Activated T-cell treated with anti-CD3 and anti-CD28 coated beads, Interleukin-2, amount 50 U/mL, for 72 hours (primary cell): ENCODE data around the gene RPL41. TPM values are rescaled to one million over a fixed set of nuclear protein-coding genes. Genes with fewer than 3 reads are reported as not detected.
"Not testable (repeated sequence)": the region's sequence is repeated elsewhere in the genome, so short reads cannot be mapped to it uniquely, and the experiment has no call there.

Source experiments
- ATAC-seq, 2 donors: fragments of 150-1000 bp; cut with Tn5 transposase; replicated peaks in 1 of 2; 2 replicates each; pipeline ENCODE4 v1.10.0; 2021; ENCODE audit warnings: moderate library complexity in 2 of 2, mild to moderate bottlenecking in 1 of 2
- DNase-seq, 2 donors: peaks; one replicate each; pipeline ENCODE4 v3.0.0; 2021 to 2022; ENCODE audit warnings: mixed read lengths in 1 of 2
- H3K27ac Mint-ChIP-seq: one replicate; pipeline ENCODE4 v1.8.0; 2022; ENCODE audit warnings: mild to moderate bottlenecking, moderate library complexity, mixed read lengths
- H3K27me3 Mint-ChIP-seq: one replicate; pipeline ENCODE4 v1.8.0; 2022; ENCODE audit warnings: low read depth, mixed read lengths
- H3K36me3 Mint-ChIP-seq, 2 donors: one replicate each; pipeline ENCODE4 v1.8.0; 2022; ENCODE audit warnings: mixed read lengths in 2 of 2, mild to moderate bottlenecking in 1 of 2; ENCODE audit not compliant: insufficient read depth in 2 of 2
- H3K4me1 Mint-ChIP-seq: one replicate; pipeline ENCODE4 v1.8.0; 2022; ENCODE audit warnings: low read depth, mixed read lengths
- H3K4me3 Mint-ChIP-seq, 2 donors: one replicate each; pipeline ENCODE4 v1.8.0; 2022; ENCODE audit warnings: mild to moderate bottlenecking in 2 of 2, mixed read lengths in 2 of 2, moderate library complexity in 2 of 2
- H3K9me3 Mint-ChIP-seq, 2 donors: one replicate each; pipeline ENCODE4 v1.8.0; 2022; ENCODE audit warnings: mixed read lengths in 2 of 2
- total RNA-seq, 2 donors: library from RNA; stranded (reverse); gene quantifications; one replicate each; pipeline ENCODE4 v1.2.3, GENCODE V29; 2022

RPL41 gene
- total RNA-seq, 2 donors from 2014 or later, result 5,172 to 5,269 TPM

GRCh38 chr12:56105609-56105902 is 10.9 kb upstream of the RPL41 start:
- peak overlapping the region; percentile 98 for H3K27ac Mint-ChIP-seq
- peaks cover 17 to 22% of the 10 kb centered on the region in 2 donors for H3K36me3 Mint-ChIP-seq
- peak overlapping the region; percentile 94 to 97 for H3K4me3 Mint-ChIP-seq
- H3K9me3 Mint-ChIP-seq, result no peaks in the 10 kb centered on the region
- no peak for DNase-seq
- H3K27me3 Mint-ChIP-seq, result no peaks in the 10 kb centered on the region
- peaks cover 49% of the 10 kb centered on the region for H3K4me1 Mint-ChIP-seq
- ATAC-seq, result no peak

DNA sequence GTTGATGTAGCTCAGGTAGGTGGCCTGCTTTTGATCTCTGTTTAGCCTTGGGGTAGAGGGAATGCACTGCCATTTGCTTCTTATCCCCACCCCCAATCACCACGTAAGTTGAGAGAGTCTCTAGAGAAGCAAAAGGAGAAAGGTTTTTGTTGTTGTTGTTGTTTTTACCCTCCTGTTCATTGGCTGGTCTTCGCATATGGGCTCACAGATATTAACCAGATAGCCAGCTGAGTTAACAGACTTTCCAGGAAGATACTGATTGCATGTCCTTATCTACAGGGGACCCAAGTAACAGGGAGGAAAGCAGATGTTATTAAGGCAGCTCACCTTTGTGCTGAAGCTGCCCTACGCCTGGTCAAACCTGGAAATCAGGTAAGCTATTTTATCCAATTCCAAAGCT is 9.2 kb upstream of the RPL41 start:
- H3K36me3 Mint-ChIP-seq, result peaks cover 23 to 26% of the 10 kb centered on the region in 2 donors
- ATAC-seq (no peak), DNase-seq (no peak)
- peaks cover 34% of the 10 kb centered on the region for H3K4me1 Mint-ChIP-seq
- H3K27ac Mint-ChIP-seq, result peak overlapping the region; percentile 40
- H3K9me3 Mint-ChIP-seq, result no peaks in the 10 kb centered on the region
- H3K27me3 Mint-ChIP-seq, result no peaks in the 10 kb centered on the region
- peak overlapping the region in 1 of 2 donors; percentile 25 for H3K4me3 Mint-ChIP-seq

DNA sequence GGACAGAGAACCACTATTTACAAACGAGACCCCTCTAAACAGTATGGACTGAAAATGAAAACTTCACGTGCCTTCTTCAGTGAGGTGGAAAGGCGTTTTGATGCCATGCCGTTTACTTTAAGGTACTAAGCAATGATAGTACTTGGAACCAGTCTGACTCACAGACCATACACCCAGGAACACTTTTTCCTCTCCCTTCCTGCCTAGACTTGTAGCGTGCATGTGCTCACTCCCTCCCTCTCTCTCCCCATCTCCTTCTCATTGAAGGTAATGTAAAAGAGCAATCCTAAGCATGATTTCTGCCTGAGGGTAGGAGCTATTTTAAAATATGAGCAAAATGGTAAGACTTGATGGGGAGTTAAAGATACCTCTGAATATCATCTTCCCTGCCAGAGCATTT is 5.9 kb upstream of the RPL41 start:
- Mint-ChIP-seq H3K27me3 (no peaks in the 10 kb centered on the region), H3K4me1 (peaks cover 21% of the 10 kb centered on the region), H3K4me3 (no peak overlapping the region), H3K36me3 (peaks cover 15 to 25% of the 10 kb centered on the region in 2 donors), H3K9me3 (no peaks in the 10 kb centered on the region), H3K27ac (no peak overlapping the region)
- no peak for ATAC-seq
- DNase-seq, result no peak

GRCh38 chr12:56114084-56114483 is 2.3 kb upstream of the RPL41 start:
- H3K36me3 Mint-ChIP-seq, result peaks cover 23 to 31% of the 10 kb centered on the region in 2 donors
- peaks cover 19% of the 10 kb centered on the region for H3K4me1 Mint-ChIP-seq
- no peaks in the 10 kb centered on the region for H3K9me3 Mint-ChIP-seq
- peak overlapping the region in 1 of 2 donors; percentile 19 for H3K4me3 Mint-ChIP-seq
- DNase-seq (no peak), ATAC-seq (no peak)
- peak overlapping the region; percentile 67 for H3K27ac Mint-ChIP-seq
- no peaks in the 10 kb centered on the region for H3K27me3 Mint-ChIP-seq

DNA sequence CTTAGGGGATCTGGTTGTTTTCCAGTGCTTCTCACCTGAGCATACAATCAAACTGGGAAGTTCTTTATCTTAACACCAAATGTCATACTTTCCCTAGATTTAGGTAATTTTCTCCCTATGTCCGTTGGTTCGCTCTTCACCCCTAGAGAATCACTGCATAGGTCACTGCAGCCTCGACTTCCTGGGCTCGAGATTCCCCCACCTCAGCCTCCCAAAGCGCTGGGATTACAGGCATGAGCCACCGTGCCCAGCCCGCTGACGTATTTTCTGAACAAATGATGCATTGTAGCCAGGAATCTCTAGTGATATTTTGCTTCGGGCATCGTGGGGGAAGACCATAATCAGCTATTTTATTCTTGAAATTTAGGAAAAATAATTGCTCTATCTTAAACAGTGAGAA is 1.1 kb upstream of the RPL41 start:
- H3K9me3 Mint-ChIP-seq, result no peaks in the 10 kb centered on the region
- peaks cover 32% of the 10 kb centered on the region for H3K4me1 Mint-ChIP-seq
- peak overlapping the region; percentile 90 to 93 for H3K4me3 Mint-ChIP-seq
- peak overlapping the region; percentile 99 for H3K27ac Mint-ChIP-seq
- H3K27me3 Mint-ChIP-seq, result no peaks in the 10 kb centered on the region
- no peak for ATAC-seq
- peaks cover 21 to 26% of the 10 kb centered on the region in 2 donors for H3K36me3 Mint-ChIP-seq
- no peak for DNase-seq

DNA sequence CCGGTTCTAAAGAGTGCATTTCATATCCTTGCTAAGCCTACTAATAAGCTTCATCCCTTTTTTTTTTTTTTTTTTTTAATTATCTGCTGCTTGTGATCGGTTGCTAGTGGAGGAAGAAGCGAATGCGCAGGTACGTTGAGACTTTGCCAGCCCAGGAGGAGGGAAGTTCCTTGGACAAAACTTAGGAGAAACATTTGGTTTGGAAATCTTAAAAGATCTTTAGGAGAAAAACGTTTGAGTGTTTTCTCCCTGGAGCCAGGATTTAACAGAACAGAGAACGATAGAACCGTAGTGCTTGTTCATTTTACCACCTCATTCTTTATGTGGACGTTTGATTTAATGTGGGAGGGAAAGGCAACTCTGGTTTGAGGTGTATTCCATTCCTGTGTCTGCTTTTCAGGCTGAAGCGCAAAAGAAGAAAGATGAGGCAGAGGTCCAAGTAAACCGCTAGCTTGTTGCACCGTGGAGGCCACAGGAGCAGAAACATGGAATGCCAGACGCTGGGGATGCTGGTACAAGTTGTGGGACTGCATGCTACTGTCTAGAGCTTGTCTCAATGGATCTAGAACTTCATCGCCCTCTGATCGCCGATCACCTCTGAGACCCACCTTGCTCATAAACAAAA is 761 bp downstream of the RPL41 start:
- H3K27me3 Mint-ChIP-seq, DNase-seq, H3K9me3 Mint-ChIP-seq, ATAC-seq: not testable (repeated sequence)
- Mint-ChIP-seq H3K4me3 (peak overlapping the region; percentile 90 to 93), H3K4me1 (peaks cover 32% of the 10 kb centered on the region), H3K27ac (peak overlapping the region; percentile 99), H3K36me3 (peaks cover 16 to 26% of the 10 kb centered on the region in 2 donors)

GRCh38 chr12:56117778-56118687 is 1.6 kb downstream of the RPL41 start, which contains the start of gene ZC3H10:
Gene ZC3H10, plus strand, starts transcription at chr12:56118266. Its CDS starts 2,297 bp downstream, at chr12:56120563.
- peak; percentile 87 for ATAC-seq
- no peaks in the 10 kb centered on the region for H3K27me3 Mint-ChIP-seq
- peaks cover 32% of the 10 kb centered on the region for H3K4me1 Mint-ChIP-seq
- peaks cover 16 to 25% of the 10 kb centered on the region in 2 donors for H3K36me3 Mint-ChIP-seq
- H3K9me3 Mint-ChIP-seq, result no peaks in the 10 kb centered on the region
- peak within 1 kb of the TSS; percentile 99 for H3K27ac Mint-ChIP-seq
- H3K4me3 Mint-ChIP-seq, result peak within 1 kb of the TSS; percentile 90 to 93
- peak; percentile 97 to 99 for DNase-seq

DNA sequence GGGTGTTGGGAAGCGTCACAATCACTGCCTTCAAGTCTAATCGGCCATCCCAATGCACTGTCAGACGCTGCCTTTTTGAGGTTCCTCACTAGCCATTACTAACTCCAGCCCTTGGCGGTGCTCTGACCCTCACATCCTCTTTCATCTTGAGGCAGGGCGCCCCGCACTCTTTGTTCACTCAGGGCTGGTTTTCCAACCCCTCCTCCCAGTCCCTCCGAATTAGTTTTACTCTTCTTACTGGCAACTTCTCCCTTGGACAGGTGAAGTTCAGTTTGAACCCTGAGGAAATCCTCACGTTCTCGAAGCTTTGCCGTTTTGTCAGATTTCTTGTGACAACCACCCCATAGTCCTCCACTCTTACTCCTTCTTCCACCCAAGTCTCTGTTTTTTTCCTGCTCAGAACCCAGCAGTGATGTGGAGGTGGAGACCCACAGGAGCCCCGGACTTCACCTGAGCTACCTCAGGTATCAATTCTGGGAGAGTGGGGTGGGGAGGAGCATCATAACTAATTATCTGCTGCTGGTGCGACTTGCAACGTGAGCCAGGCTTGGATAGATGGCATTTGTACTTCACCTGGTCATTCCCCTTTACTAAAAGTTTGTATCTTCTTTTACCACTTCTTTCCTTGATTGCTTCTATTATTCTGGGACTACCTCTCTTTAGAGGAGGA is 2.4 kb downstream of the RPL41 start:
- Mint-ChIP-seq H3K36me3 (peaks cover 16 to 21% of the 10 kb centered on the region in 2 donors), H3K9me3 (no peaks in the 10 kb centered on the region), H3K4me1 (peaks cover 34% of the 10 kb centered on the region), H3K27ac (peak overlapping the region; percentile 66), H3K4me3 (peak overlapping the region; percentile 90 to 93), H3K27me3 (no peaks in the 10 kb centered on the region)
- peak in 1 of 2 donors; percentile 3 for ATAC-seq
- no peak for DNase-seq

GRCh38 chr12:56119361-56119796 is 2.9 kb downstream of the RPL41 start:
- Mint-ChIP-seq H3K27me3 (no peaks in the 10 kb centered on the region), H3K27ac (peak overlapping the region; percentile 66), H3K36me3 (peaks cover 16 to 27% of the 10 kb centered on the region in 2 donors), H3K4me1 (peaks cover 39% of the 10 kb centered on the region), H3K9me3 (no peaks in the 10 kb centered on the region), H3K4me3 (peak overlapping the region; percentile 90 to 93)
- ATAC-seq, result no peak
- DNase-seq, result peak; percentile 63 to 69

DNA sequence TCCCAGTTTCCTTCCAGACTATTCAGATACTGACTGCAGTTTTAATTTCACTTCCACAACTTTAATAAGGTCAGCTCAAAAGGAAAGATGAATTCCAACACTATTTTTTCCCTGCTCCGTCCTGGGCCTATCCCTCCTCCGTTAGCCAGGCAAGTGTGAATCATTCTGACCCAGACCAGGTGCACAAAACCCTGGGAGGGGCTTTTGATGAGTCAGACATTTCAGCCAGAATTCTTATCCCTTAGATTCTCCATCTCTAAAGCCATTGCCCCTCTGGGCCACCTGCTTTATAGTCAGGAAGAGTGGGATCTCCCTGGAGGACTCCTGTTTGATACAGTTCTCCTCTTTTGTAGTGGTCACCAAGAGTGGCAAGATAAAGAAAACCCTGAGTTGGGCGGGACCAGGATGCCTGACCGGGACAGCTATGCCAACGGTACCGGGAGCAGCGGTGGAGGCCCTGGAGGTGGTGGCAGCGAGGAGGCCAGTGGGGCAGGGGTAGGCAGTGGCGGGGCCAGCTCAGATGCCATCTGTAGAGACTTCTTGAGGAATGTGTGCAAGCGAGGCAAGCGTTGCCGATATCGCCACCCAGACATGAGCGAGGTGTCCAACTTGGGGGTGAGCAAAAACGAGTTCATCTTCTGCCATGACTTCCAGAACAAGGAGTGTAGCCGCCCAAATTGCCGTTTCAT is 3.9 kb downstream of the RPL41 start:
- ATAC-seq (no peak), DNase-seq (no peak)
- H3K4me1 Mint-ChIP-seq, result peaks cover 39% of the 10 kb centered on the region
- H3K27me3 Mint-ChIP-seq, result no peaks in the 10 kb centered on the region
- peaks cover 16 to 27% of the 10 kb centered on the region in 2 donors for H3K36me3 Mint-ChIP-seq
- no peaks in the 10 kb centered on the region for H3K9me3 Mint-ChIP-seq
- peak overlapping the region; percentile 16 for H3K27ac Mint-ChIP-seq
- H3K4me3 Mint-ChIP-seq, result no peak overlapping the region

GRCh38 chr12:56121204-56121870 is 4.9 kb downstream of the RPL41 start:
- Mint-ChIP-seq H3K36me3 (peaks cover 16 to 27% of the 10 kb centered on the region in 2 donors), H3K4me1 (peaks cover 40% of the 10 kb centered on the region)

GRCh38 chr12:56122637-56123036 is 6.2 kb downstream of the RPL41 start:
- H3K4me3 Mint-ChIP-seq, result no peak overlapping the region
- no peak for ATAC-seq
- DNase-seq, result no peak
- peaks cover 51% of the 10 kb centered on the region for H3K4me1 Mint-ChIP-seq
- no peak overlapping the region for H3K27ac Mint-ChIP-seq
- no peaks in the 10 kb centered on the region for H3K9me3 Mint-ChIP-seq
- H3K36me3 Mint-ChIP-seq, result peaks cover 6 to 16% of the 10 kb centered on the region in 2 donors
- no peaks in the 10 kb centered on the region for H3K27me3 Mint-ChIP-seq

More at GRCh38 chr12:56121204-56121870, 4.9 kb downstream of the RPL41 start:
- ATAC-seq (no peak), DNase-seq (no peak)
- no peak overlapping the region for H3K27ac Mint-ChIP-seq
- no peak overlapping the region for H3K4me3 Mint-ChIP-seq
- H3K27me3 Mint-ChIP-seq, result no peaks in the 10 kb centered on the region
- H3K9me3 Mint-ChIP-seq, result no peaks in the 10 kb centered on the region
